Measurements from ENCODE around the gene PAWR. TPM values are rescaled to one million over a fixed set of nuclear protein-coding genes. Genes with fewer than 3 reads are reported as not detected.

The PAWR gene
- total RNA-seq, 1 donor from 2014 or later: 75.4 TPM

GRCh38 chr12:79665212-79665887 is 25.4 kb downstream of the PAWR start:
- DNase-seq (ENCODE audit: low spot score in 2 of 2): no peak
- Histone ChIP-seq H3K9me3 (no peaks in the 10 kb centered on the region), H3K4me1 (peaks cover 0 to 9% of the 10 kb centered on the region in 2 donors), H3K27me3 (no peaks in the 10 kb centered on the region), H3K36me3 (no peaks in the 10 kb centered on the region), H3K27ac (no peak overlapping the region), H3K4me3 (no peak overlapping the region)
- no peak for TF ChIP-seq CTCF (IDR thresholded peaks at IDR 0.05)
- intact Hi-C loops (cut with DNase I): no loop called here

DNA sequence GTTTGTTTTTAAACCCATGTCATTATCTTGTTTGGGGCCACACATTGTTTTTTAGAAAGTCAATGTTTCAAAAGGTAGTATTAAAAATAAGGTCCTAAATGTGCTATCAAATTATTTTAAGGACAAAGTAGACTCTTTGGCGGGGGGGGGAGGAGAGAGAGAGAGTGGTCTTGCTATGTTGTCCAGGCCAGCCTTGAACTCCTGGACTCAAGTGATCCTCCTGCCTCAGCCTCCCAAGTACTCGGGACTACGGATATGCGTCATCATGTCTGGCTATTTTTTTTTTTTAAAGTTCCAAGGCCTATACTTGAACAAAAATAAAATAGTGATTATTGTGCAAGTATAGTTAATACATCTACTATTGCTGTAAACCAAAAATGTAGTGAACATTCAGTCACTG is 26.2 kb downstream of the PAWR start:
- Histone ChIP-seq H3K4me1 (peaks cover 0 to 11% of the 10 kb centered on the region in 2 donors), H3K27me3 (no peaks in the 10 kb centered on the region), H3K9me3 (no peaks in the 10 kb centered on the region), H3K36me3 (no peaks in the 10 kb centered on the region), H3K27ac (no peak overlapping the region), H3K4me3 (no peak overlapping the region)
- TF ChIP-seq CTCF (IDR thresholded peaks at IDR 0.05): no peak
- DNase-seq (ENCODE audit: low spot score in 2 of 2): no peak
- intact Hi-C loops (cut with DNase I): no loop called here

- no peak overlapping the region for H3K4me3 ChIP-seq
- intact Hi-C loops (cut with DNase I): no loop called here
- H3K4me1 ChIP-seq: peaks cover 0 to 14% of the 10 kb centered on the region in 2 donors
- DNase-seq (ENCODE audit: low spot score in 2 of 2): no peak
- no peaks in the 10 kb centered on the region for H3K36me3 ChIP-seq
- no peaks in the 10 kb centered on the region for H3K9me3 ChIP-seq
- no peaks in the 10 kb centered on the region for H3K27me3 ChIP-seq
- no peak overlapping the region for H3K27ac ChIP-seq
- no peak for TF ChIP-seq CTCF (IDR thresholded peaks at IDR 0.05)
Observed at GRCh38 chr12:79662046-79662811, 28.5 kb downstream of the PAWR start.

GRCh38 chr12:79661629-79662028 is 29.1 kb downstream of the PAWR start:
- peaks cover 0 to 14% of the 10 kb centered on the region in 2 donors for H3K4me1 ChIP-seq
- no peaks in the 10 kb centered on the region for H3K9me3 ChIP-seq
- H3K36me3 ChIP-seq: no peaks in the 10 kb centered on the region
- H3K27me3 ChIP-seq: no peaks in the 10 kb centered on the region
- intact Hi-C loops (cut with DNase I): no loop called here
- DNase-seq (ENCODE audit: low spot score in 2 of 2): no peak
- no peak overlapping the region for H3K4me3 ChIP-seq
- H3K27ac ChIP-seq: no peak overlapping the region
- no peak for TF ChIP-seq CTCF (IDR thresholded peaks at IDR 0.05)

DNA sequence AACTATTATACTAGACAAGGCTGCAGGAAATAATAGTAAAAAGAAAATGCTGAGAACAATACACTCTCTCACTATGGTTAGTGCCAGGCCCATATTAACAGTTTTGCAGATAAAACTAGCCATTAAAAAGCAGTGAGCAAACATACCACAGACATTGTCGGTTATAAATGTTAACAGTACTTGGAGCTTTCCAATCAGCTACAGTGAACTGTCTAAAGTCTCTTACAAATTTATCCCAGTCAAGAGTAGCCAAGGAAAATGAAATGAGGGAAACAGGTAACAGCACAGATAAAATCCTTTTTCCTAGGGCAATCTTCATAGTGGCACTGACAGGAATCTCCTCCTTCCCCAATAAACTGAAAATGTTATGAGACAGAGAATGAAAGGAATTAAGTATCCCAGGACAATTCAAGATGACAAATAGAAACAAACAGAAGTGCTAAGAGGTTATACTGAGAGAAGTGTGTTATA is 30.8 kb downstream of the PAWR start:
- intact Hi-C loops (cut with DNase I): no loop called here
- peaks cover 0 to 14% of the 10 kb centered on the region in 2 donors for H3K4me1 ChIP-seq
- no peak overlapping the region for H3K27ac ChIP-seq
- H3K27me3 ChIP-seq: no peaks in the 10 kb centered on the region
- no peaks in the 10 kb centered on the region for H3K9me3 ChIP-seq
- DNase-seq (ENCODE audit: low spot score in 2 of 2): no peak
- no peaks in the 10 kb centered on the region for H3K36me3 ChIP-seq
- TF ChIP-seq CTCF (IDR thresholded peaks at IDR 0.05): no peak
- H3K4me3 ChIP-seq: no peak overlapping the region
